Loucy (cell line): ENCODE results near the gene ZCCHC2.

Experiments
- EZH2phosphoT487 ChIP-seq: fragments of 200-600 bp; IDR thresholded peaks from 2 replicates; pipeline ENCODE4 v1.6.1; 2018; ENCODE audit warnings: antibody characterized with exemption, mild to moderate bottlenecking, moderate library complexity, borderline replicate concordance
- TF ChIP-seq, protein P1 (sequence below): fragments of 200-600 bp; sonication (generic); conservative IDR thresholded peaks from 2 replicates; pipeline ENCODE4 v1.5.1; 2014; ENCODE audit warnings: mild to moderate bottlenecking, antibody characterized with exemption, low read length

DNA sequence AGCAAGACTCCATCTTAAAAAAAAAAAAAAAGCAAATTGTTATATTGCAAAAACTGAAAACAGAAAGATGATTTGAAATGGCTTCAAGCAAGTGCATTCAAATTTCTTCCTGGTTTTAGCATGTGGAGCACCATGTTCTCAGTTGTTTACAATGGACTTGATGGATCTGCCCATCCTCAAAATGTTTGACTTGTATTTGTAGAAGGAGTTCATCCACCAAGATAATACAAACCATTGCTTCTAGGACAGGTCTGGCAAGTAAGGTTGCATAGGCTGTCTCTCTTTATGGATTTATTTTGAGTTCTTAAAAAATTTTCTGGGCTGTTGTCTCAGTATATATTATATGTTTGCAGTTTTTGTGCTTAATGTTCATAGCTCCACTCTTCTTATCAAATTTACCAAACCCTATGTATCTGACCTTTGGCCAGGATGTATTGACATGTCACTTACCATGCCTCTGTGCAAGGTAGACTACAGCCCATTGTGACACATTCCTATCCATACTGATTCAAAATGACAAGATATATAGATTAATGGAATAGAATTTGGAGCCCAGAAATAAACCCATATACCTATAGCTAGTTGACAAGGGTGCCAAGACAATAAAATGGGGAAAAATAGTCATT lies 21.7 kb upstream of the ZCCHC2 start:
- TF ChIP-seq, protein P1, sequence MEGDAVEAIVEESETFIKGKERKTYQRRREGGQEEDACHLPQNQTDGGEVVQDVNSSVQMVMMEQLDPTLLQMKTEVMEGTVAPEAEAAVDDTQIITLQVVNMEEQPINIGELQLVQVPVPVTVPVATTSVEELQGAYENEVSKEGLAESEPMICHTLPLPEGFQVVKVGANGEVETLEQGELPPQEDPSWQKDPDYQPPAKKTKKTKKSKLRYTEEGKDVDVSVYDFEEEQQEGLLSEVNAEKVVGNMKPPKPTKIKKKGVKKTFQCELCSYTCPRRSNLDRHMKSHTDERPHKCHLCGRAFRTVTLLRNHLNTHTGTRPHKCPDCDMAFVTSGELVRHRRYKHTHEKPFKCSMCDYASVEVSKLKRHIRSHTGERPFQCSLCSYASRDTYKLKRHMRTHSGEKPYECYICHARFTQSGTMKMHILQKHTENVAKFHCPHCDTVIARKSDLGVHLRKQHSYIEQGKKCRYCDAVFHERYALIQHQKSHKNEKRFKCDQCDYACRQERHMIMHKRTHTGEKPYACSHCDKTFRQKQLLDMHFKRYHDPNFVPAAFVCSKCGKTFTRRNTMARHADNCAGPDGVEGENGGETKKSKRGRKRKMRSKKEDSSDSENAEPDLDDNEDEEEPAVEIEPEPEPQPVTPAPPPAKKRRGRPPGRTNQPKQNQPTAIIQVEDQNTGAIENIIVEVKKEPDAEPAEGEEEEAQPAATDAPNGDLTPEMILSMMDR, result no peak
- no peak for TF ChIP-seq EZH2phosphoT487
